Measurements from ENCODE around the gene GTF3C1. TPM values are rescaled to one million over a fixed set of nuclear protein-coding genes. Genes with fewer than 3 reads are reported as not detected.

GTF3C1 gene
- total RNA-seq, 6 donors from 2014 or later = 58.3 to 138 (median 73.3) TPM

DNA sequence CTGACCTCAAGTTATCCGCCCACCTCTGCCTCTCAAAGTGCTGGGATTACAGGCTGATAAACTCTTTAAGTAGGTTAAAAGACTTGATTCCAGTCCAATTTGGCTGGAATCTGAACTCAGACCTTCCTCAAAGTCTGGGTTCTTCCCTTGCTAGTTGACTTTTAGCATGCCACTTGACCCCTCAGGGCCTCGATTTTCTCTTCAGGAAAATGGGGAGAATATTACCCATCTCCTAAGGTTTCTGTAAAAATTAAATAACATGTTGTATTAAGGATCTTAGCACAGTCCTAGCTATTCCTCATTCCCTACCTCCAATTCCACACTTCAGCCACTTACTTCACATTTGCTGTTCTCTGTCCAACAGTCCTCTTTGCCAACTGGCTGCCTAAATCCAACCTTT is 1.9 kb downstream of the GTF3C1 start:
- WGBS, 2 donors = 92 to 93% methylated on average over 2 of the region's 2 CpGs
- H3K27ac ChIP-seq = no peak overlapping the region
- no peak for ATAC-seq (ENCODE audit: low FRiP score in 2 of 2)
- DNase-seq = no peak
- H3K4me3 ChIP-seq = no peak overlapping the region
- H3K9me3 ChIP-seq = no peaks in the 10 kb centered on the region
- H3K4me1 ChIP-seq = peaks cover 22 to 37% (median 25%) of the 10 kb centered on the region in 4 donors
- TF ChIP-seq POLR2A (IDR thresholded peaks at IDR 0.05) = no peak
- TF ChIP-seq EP300 (IDR thresholded peaks at IDR 0.05) = no peak
- H3K36me3 ChIP-seq = peaks cover 20 to 28% (median 23%) of the 10 kb centered on the region in 4 donors
- no peaks in the 10 kb centered on the region for H3K27me3 ChIP-seq

DNA sequence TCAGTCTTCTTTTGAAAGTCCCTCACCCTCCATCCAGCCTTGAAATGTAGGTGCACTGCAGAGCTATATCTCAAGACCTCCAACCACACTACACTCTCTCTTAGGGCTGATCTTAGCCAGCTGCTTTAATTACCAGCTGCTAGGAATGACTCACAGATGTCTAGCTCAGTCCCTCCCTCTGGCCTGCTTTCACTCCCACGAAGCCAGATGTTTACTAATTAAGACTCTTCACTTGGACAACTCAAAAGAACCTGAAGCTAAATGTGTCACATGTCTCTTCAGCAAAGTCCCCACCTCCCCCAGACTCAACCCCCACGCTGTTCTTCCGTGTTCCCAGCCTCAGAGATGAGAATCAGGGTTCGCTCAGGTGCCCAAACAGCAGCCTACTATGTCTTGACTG is 2.6 kb downstream of the GTF3C1 start:
- Histone ChIP-seq H3K36me3 (peaks cover 27 to 35% (median 31%) of the 10 kb centered on the region in 4 donors), H3K4me1 (peaks cover 22 to 37% (median 25%) of the 10 kb centered on the region in 4 donors), H3K27ac (peak overlapping the region in 1 of 4 donors; percentile 25), H3K9me3 (no peaks in the 10 kb centered on the region), H3K4me3 (no peak overlapping the region), H3K27me3 (no peaks in the 10 kb centered on the region)
- DNase-seq = no peak
- ATAC-seq (ENCODE audit: low FRiP score in 2 of 2) = peak in 1 of 2 donors; percentile 59
- TF ChIP-seq POLR2AphosphoS5 (IDR thresholded peaks at IDR 0.05) (no peak), EP300 (IDR thresholded peaks at IDR 0.05) (no peak), POLR2A (IDR thresholded peaks at IDR 0.05) (no peak)
- TF ChIP-seq, protein P1, sequence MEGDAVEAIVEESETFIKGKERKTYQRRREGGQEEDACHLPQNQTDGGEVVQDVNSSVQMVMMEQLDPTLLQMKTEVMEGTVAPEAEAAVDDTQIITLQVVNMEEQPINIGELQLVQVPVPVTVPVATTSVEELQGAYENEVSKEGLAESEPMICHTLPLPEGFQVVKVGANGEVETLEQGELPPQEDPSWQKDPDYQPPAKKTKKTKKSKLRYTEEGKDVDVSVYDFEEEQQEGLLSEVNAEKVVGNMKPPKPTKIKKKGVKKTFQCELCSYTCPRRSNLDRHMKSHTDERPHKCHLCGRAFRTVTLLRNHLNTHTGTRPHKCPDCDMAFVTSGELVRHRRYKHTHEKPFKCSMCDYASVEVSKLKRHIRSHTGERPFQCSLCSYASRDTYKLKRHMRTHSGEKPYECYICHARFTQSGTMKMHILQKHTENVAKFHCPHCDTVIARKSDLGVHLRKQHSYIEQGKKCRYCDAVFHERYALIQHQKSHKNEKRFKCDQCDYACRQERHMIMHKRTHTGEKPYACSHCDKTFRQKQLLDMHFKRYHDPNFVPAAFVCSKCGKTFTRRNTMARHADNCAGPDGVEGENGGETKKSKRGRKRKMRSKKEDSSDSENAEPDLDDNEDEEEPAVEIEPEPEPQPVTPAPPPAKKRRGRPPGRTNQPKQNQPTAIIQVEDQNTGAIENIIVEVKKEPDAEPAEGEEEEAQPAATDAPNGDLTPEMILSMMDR (IDR thresholded peaks at IDR 0.05) = no peak
- 82 to 86% methylated on average over 4 of the region's 4 CpGs for WGBS, 2 donors

GRCh38 chr16:27544671-27545070 is 5.0 kb downstream of the GTF3C1 start:
- no peaks in the 10 kb centered on the region for H3K9me3 ChIP-seq
- DNase-seq = no peak
- H3K4me3 ChIP-seq = no peak overlapping the region
- 95 to 96% methylated on average over 4 of the region's 4 CpGs for WGBS, 2 donors
- H3K4me1 ChIP-seq = peaks cover 15 to 28% (median 17%) of the 10 kb centered on the region in 4 donors
- H3K27me3 ChIP-seq = no peaks in the 10 kb centered on the region
- H3K36me3 ChIP-seq = peaks cover 42 to 60% (median 50%) of the 10 kb centered on the region in 4 donors
- TF ChIP-seq POLR2A (IDR thresholded peaks at IDR 0.05) (no peak), EP300 (IDR thresholded peaks at IDR 0.05) (no peak), POLR2AphosphoS5 (IDR thresholded peaks at IDR 0.05) (no peak)
- TF ChIP-seq, protein P1 (IDR thresholded peaks at IDR 0.05) = no peak
- no peak for ATAC-seq (ENCODE audit: low FRiP score in 2 of 2)
- no peak overlapping the region for H3K27ac ChIP-seq

DNA sequence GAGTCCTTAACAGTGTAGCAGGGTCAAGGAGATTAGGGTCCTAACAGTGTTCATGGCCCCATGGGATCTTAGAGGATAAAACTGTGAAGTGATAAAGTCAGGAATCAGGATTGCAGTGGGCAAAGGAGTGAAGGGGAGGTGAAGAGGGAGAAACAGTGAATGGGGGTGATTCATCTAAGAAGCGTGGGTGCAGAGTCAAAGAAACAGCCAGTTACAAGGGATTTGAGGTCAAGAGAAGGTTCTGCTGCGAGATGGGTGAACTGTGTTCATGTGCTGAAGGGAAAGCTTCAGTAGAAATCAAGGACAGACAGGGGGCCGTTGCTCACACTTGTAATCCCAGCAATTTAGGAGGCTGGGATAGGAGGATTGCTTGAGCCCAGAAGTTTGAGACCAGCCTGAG is 5.9 kb downstream of the GTF3C1 start:
- no peak for TF ChIP-seq POLR2A (IDR thresholded peaks at IDR 0.05)
- H3K4me1 ChIP-seq = peaks cover 10 to 25% (median 13%) of the 10 kb centered on the region in 4 donors
- WGBS, 2 donors = 96 to 97% methylated on average over 3 of the region's 3 CpGs
- DNase-seq = no peak
- no peak overlapping the region for H3K27ac ChIP-seq
- no peak overlapping the region for H3K4me3 ChIP-seq
- H3K36me3 ChIP-seq = peaks cover 42 to 67% (median 55%) of the 10 kb centered on the region in 4 donors
- no peaks in the 10 kb centered on the region for H3K27me3 ChIP-seq
- no peaks in the 10 kb centered on the region for H3K9me3 ChIP-seq
- ATAC-seq (ENCODE audit: low FRiP score in 2 of 2) = no peak

DNA sequence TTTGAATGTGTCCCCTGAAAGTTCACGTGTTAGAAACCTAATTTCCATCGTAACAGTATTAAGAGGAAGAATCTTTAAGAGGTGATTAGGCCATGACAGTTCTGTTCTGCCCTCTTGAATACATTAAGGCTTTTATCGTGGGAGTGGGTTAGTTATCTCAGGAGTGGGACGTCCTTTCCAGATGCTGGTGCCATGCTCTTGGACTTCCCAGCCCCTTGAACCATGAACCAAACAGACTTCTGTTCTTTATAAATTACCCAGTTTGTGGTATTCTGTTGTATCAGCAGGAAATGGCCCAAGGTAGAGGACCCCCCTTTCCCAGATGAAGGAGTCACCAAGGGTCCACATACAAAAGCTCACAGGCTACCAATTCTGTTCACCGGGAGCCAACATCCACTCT is 10.1 kb downstream of the GTF3C1 start:
- H3K9me3 ChIP-seq = no peaks in the 10 kb centered on the region
- H3K27ac ChIP-seq = no peak overlapping the region
- ATAC-seq (ENCODE audit: low FRiP score in 2 of 2) (no peak), DNase-seq (no peak)
- H3K27me3 ChIP-seq = no peaks in the 10 kb centered on the region
- H3K4me1 ChIP-seq = peaks cover 0 to 3% (median 0%) of the 10 kb centered on the region in 4 donors
- peaks cover 48 to 94% (median 78%) of the 10 kb centered on the region in 4 donors for H3K36me3 ChIP-seq
- 78 to 85% methylated on average over 5 of the region's 5 CpGs for WGBS, 2 donors
- H3K4me3 ChIP-seq = no peak overlapping the region
- no peak for TF ChIP-seq POLR2A (IDR thresholded peaks at IDR 0.05)
- TF ChIP-seq, protein P1 (IDR thresholded peaks at IDR 0.05) = no peak
- no peak for TF ChIP-seq POLR2AphosphoS5 (IDR thresholded peaks at IDR 0.05)
- no peak for TF ChIP-seq EP300 (IDR thresholded peaks at IDR 0.05)

GRCh38 chr16:27539120-27539519 is 10.6 kb downstream of the GTF3C1 start:
- no peak overlapping the region for H3K4me3 ChIP-seq
- H3K27me3 ChIP-seq = no peaks in the 10 kb centered on the region
- H3K36me3 ChIP-seq = peaks cover 43 to 94% (median 77%) of the 10 kb centered on the region in 4 donors
- H3K4me1 ChIP-seq = peaks cover 0 to 3% (median 0%) of the 10 kb centered on the region in 4 donors
- WGBS, 2 donors = 67 to 83% methylated on average over 2 of the region's 2 CpGs
- no peak for ATAC-seq (ENCODE audit: low FRiP score in 2 of 2)
- H3K9me3 ChIP-seq = no peaks in the 10 kb centered on the region
- TF ChIP-seq POLR2AphosphoS5 (IDR thresholded peaks at IDR 0.05) (no peak), POLR2A (IDR thresholded peaks at IDR 0.05) (no peak), EP300 (IDR thresholded peaks at IDR 0.05) (no peak)
- TF ChIP-seq, protein P1 (IDR thresholded peaks at IDR 0.05) = no peak
- no peak overlapping the region for H3K27ac ChIP-seq
- no peak for DNase-seq
